Thyroid gland (tissue), 4 donors: ENCODE results near the gene C2CD3. TPM values are rescaled to one million over a fixed set of nuclear protein-coding genes. Genes with fewer than 3 reads are reported as not detected.

Experiments
- DNase-seq, 2 donors: peaks; one replicate each; pipeline ENCODE4 v3.0.0-alpha.2; 2019
- H3K27ac ChIP-seq, 3 donors: fragments of 200-600 bp; sonication (generic); 1 replicate in 2 of 3; 2 replicates in 1 of 3; pipeline ENCODE4 v1.5.1; 2016 to 2019; ENCODE audit warnings: mild to moderate bottlenecking in 1 of 3, moderate library complexity in 1 of 3
- H3K27me3 ChIP-seq: fragments of 200-600 bp; sonication (generic); one replicate; pipeline ENCODE4 v1.5.1; 2019
- H3K36me3 ChIP-seq, 2 donors: fragments of 200-600 bp; sonication (generic); one replicate each; pipeline ENCODE4 v1.5.1; 2016 to 2019
- H3K4me1 ChIP-seq, 2 donors: fragments of 200-600 bp; sonication (generic); one replicate each; pipeline ENCODE4 v1.5.1; 2017 to 2019
- H3K4me3 ChIP-seq, 3 donors: fragments of 200-600 bp; sonication (generic); replicated peaks in 1 of 3; 1 replicate in 2 of 3; 2 replicates in 1 of 3; pipeline ENCODE4 v1.5.1; 2016; ENCODE audit warnings: mild to moderate bottlenecking in 1 of 3
- H3K9me3 ChIP-seq: fragments of 200-600 bp; sonication (generic); one replicate; pipeline ENCODE4 v1.5.1; 2017
- CTCF ChIP-seq, 6 experiments: fragments of 200-600 bp in 3 of 6; fragments of 450-650 bp in 3 of 6; sonication (generic) in 3 of 6; IDR thresholded peaks; one replicate each; pipeline ENCODE4 v1.5.1; 2016 to 2019; ENCODE audit warnings: antibody characterized with exemption in 6 of 6, mild to moderate bottlenecking in 2 of 6, inconsistent platforms in 1 of 6, moderate library complexity in 1 of 6
- POLR2A ChIP-seq, 2 donors: fragments of 450-650 bp; IDR thresholded peaks; one replicate each; pipeline ENCODE4 v1.6.1; 2017; ENCODE audit warnings: antibody characterized with exemption in 2 of 2, mild to moderate bottlenecking in 2 of 2, moderate library complexity in 1 of 2
- WGBS, 2 donors: methylation state at CpG; one replicate each; pipeline ENCODE4 v1.1.5; 2017; 5-methylcytosine and 5-hydroxymethylcytosine counted together
- intact Hi-C: fragments of 100-400 bp; cut with DNase I; formaldehyde crosslinking; loops from one replicate; pipeline ENCODE4 v1.15.1; 2023
- total RNA-seq, 4 donors: library from RNA; depleted of rRNA; stranded (reverse); fragments of >200 nt; gene quantifications; one replicate each; pipeline ENCODE4 v1.2.3, GENCODE V29; 2016

Gene C2CD3
- total RNA-seq, 4 donors from 2014 or later, result 37.8 to 85.8 (median 40.7) TPM

- WGBS, 2 donors, result 98 to 99% methylated on average over 2 of the region's 2 CpGs
- Histone ChIP-seq H3K36me3 (peaks cover 0 to 20% of the 10 kb centered on the region in 2 donors), H3K27ac (no peak overlapping the region), H3K4me1 (peaks cover 0 to 5% of the 10 kb centered on the region in 2 donors), H3K27me3 (no peaks in the 10 kb centered on the region), H3K9me3 (no peaks in the 10 kb centered on the region), H3K4me3 (no peak overlapping the region)
- no peak for DNase-seq
- intact Hi-C loops, result no loop called here
- TF ChIP-seq CTCF (IDR thresholded peaks at IDR 0.05) (no peak), POLR2A (IDR thresholded peaks at IDR 0.05) (no peak)
Observed at GRCh38 chr11:74100231-74100630, 70.6 kb downstream of the C2CD3 start.

GRCh38 chr11:74097686-74098237 is 73.0 kb downstream of the C2CD3 start:
- WGBS, 2 donors, result 86 to 88% methylated on average over 4 of the region's 4 CpGs
- Histone ChIP-seq H3K9me3 (no peaks in the 10 kb centered on the region), H3K4me3 (no peak overlapping the region), H3K27me3 (no peaks in the 10 kb centered on the region), H3K27ac (no peak overlapping the region), H3K4me1 (peaks cover 0 to 5% of the 10 kb centered on the region in 2 donors), H3K36me3 (peaks cover 0 to 28% of the 10 kb centered on the region in 2 donors)
- DNase-seq, result no peak
- no peak for TF ChIP-seq CTCF (IDR thresholded peaks at IDR 0.05)
- no peak for TF ChIP-seq POLR2A (IDR thresholded peaks at IDR 0.05)
- intact Hi-C loops, result loop anchor here (10.0 kb wide), 1 partner anchor 133 kb away; no protein-coding TSS in a partner anchor

- WGBS, 2 donors, result 89% methylated on average over 4 of the region's 4 CpGs
- Histone ChIP-seq H3K4me1 (no peaks in the 10 kb centered on the region), H3K4me3 (no peak overlapping the region), H3K9me3 (no peaks in the 10 kb centered on the region), H3K27ac (no peak overlapping the region), H3K27me3 (no peaks in the 10 kb centered on the region), H3K36me3 (peaks cover 14 to 47% of the 10 kb centered on the region in 2 donors)
- DNase-seq, result no peak
- intact Hi-C loops, result loop anchor here (10.0 kb wide), 1 partner anchor 130 kb away; no protein-coding TSS in a partner anchor
- TF ChIP-seq POLR2A (IDR thresholded peaks at IDR 0.05) (no peak), CTCF (IDR thresholded peaks at IDR 0.05) (no peak)
Observed at GRCh38 chr11:74094393-74094792, 76.4 kb downstream of the C2CD3 start.

- Histone ChIP-seq H3K27me3 (no peaks in the 10 kb centered on the region), H3K4me1 (no peaks in the 10 kb centered on the region)
- intact Hi-C loops, result loop anchor here (10.0 kb wide), 1 partner anchor 128 kb away; no protein-coding TSS in a partner anchor
Observed at GRCh38 chr11:74092425-74092824, 78.4 kb downstream of the C2CD3 start.

More at GRCh38 chr11:74092425-74092824, 78.4 kb downstream of the C2CD3 start:
- H3K27ac ChIP-seq, result no peak overlapping the region
- H3K36me3 ChIP-seq, result peaks cover 14 to 44% of the 10 kb centered on the region in 2 donors
- TF ChIP-seq POLR2A (IDR thresholded peaks at IDR 0.05) (no peak), CTCF (IDR thresholded peaks at IDR 0.05) (no peak)
- 91 to 94% methylated on average over 6 of the region's 6 CpGs for WGBS, 2 donors
- H3K4me3 ChIP-seq, result no peak overlapping the region
- H3K9me3 ChIP-seq, result no peaks in the 10 kb centered on the region
- no peak for DNase-seq
